GM23338 (cell line): ENCODE results near the gene METRN.

Source experiments
- CREB1 ChIP-seq: fragments of 250-450 bp; sonication (Bioruptor Pico); IDR thresholded peaks from 2 replicates; pipeline ENCODE4 v1.5.0; 2020; ENCODE audit warnings: low read depth, mild to moderate bottlenecking, moderate library complexity
- EZH2 ChIP-seq: fragments of 200-600 bp; sonication (generic); IDR thresholded peaks from one replicate; pipeline ENCODE4 v1.8.0; 2017; ENCODE audit warnings: antibody characterized with exemption, mild to moderate bottlenecking, low read depth; ENCODE audit not compliant: unreplicated experiment
- EZH2phosphoT487 ChIP-seq: fragments of 200-600 bp; sonication (generic); IDR thresholded peaks from one replicate; pipeline ENCODE4 v1.8.1; 2018; ENCODE audit warnings: antibody characterized with exemption; ENCODE audit not compliant: unreplicated experiment
- JUNB ChIP-seq: IDR thresholded peaks from one replicate; pipeline ENCODE4 v1.6.1; 2016; ENCODE audit warnings: antibody characterized with exemption; ENCODE audit not compliant: unreplicated experiment
- POLR2AphosphoS5 ChIP-seq: IDR thresholded peaks from 2 replicates; pipeline ENCODE4 v1.6.1; 2016; ENCODE audit warnings: antibody characterized with exemption, low read depth
- REST ChIP-seq: IDR thresholded peaks from one replicate; pipeline ENCODE4 v1.6.1; 2018; ENCODE audit warnings: antibody characterized with exemption; ENCODE audit not compliant: unreplicated experiment
- TF ChIP-seq, protein P1 (sequence below), 2 experiments: fragments of 200-600 bp in 1 of 2; sonication (generic) in 1 of 2; conservative IDR thresholded peaks; 2 replicates each; pipeline versions ENCODE4 v1.5.1 to v1.6.1; 2016 to 2017; ENCODE audit warnings: antibody characterized with exemption in 2 of 2, low read depth in 2 of 2, mild to moderate bottlenecking in 2 of 2, moderate library complexity in 1 of 2
- TF ChIP-seq, protein P2 (sequence below): fragments of 250-450 bp; sonication (Bioruptor Pico); IDR thresholded peaks from 2 replicates; pipeline ENCODE4 v1.5.0; 2020; ENCODE audit warnings: mild to moderate bottlenecking, moderate library complexity

DNA sequence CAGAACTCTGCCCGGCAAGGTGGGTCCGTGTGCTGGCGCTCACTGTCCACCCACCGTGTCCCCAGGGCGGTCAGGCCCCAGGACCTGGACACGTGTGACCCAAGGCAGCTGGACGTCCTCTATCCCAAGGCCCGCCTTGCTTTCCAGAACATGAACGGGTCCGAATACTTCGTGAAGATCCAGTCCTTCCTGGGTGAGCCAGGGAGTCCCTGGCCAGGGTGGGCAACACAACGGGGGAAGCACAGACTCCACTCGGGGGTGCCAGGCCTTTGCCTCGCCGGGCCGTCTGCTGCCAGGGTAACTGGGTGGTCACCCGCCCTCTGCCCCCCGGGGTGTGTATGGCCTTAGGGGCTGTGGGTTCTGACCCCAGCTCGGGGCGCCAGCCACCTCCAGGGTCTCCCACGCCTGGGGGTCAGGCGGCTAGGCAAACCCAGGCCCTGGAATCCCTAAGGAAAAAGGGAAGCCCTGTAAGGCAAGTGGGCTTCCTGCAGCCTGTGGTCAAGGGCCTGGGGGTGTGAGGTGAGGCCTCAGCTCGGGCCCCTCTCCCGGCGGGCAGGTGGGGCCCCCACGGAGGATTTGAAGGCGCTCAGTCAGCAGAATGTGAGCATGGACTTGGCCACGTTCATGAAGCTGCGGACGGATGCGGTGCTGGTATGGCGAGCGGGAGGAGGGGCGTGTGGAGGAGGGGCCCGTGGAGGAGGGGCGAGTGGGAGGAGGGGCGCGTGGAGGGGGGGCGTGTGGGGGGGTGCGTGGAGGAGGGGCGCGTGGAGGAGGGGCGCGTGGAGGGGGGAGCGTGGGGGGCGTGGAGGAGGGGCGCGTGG lies 52.1 kb downstream of the METRN start:
- no peak for TF ChIP-seq CREB1 (CRISPR knock-in tag)
- TF ChIP-seq, protein P1, sequence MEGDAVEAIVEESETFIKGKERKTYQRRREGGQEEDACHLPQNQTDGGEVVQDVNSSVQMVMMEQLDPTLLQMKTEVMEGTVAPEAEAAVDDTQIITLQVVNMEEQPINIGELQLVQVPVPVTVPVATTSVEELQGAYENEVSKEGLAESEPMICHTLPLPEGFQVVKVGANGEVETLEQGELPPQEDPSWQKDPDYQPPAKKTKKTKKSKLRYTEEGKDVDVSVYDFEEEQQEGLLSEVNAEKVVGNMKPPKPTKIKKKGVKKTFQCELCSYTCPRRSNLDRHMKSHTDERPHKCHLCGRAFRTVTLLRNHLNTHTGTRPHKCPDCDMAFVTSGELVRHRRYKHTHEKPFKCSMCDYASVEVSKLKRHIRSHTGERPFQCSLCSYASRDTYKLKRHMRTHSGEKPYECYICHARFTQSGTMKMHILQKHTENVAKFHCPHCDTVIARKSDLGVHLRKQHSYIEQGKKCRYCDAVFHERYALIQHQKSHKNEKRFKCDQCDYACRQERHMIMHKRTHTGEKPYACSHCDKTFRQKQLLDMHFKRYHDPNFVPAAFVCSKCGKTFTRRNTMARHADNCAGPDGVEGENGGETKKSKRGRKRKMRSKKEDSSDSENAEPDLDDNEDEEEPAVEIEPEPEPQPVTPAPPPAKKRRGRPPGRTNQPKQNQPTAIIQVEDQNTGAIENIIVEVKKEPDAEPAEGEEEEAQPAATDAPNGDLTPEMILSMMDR (conservative IDR thresholded peaks at IDR 0.05; ENCODE audit: low read depth in 2 of 2): no peak
- no peak for TF ChIP-seq REST
- TF ChIP-seq POLR2AphosphoS5: no peak
- TF ChIP-seq EZH2: no peak
- TF ChIP-seq EZH2phosphoT487: no peak
- TF ChIP-seq, protein P2, sequence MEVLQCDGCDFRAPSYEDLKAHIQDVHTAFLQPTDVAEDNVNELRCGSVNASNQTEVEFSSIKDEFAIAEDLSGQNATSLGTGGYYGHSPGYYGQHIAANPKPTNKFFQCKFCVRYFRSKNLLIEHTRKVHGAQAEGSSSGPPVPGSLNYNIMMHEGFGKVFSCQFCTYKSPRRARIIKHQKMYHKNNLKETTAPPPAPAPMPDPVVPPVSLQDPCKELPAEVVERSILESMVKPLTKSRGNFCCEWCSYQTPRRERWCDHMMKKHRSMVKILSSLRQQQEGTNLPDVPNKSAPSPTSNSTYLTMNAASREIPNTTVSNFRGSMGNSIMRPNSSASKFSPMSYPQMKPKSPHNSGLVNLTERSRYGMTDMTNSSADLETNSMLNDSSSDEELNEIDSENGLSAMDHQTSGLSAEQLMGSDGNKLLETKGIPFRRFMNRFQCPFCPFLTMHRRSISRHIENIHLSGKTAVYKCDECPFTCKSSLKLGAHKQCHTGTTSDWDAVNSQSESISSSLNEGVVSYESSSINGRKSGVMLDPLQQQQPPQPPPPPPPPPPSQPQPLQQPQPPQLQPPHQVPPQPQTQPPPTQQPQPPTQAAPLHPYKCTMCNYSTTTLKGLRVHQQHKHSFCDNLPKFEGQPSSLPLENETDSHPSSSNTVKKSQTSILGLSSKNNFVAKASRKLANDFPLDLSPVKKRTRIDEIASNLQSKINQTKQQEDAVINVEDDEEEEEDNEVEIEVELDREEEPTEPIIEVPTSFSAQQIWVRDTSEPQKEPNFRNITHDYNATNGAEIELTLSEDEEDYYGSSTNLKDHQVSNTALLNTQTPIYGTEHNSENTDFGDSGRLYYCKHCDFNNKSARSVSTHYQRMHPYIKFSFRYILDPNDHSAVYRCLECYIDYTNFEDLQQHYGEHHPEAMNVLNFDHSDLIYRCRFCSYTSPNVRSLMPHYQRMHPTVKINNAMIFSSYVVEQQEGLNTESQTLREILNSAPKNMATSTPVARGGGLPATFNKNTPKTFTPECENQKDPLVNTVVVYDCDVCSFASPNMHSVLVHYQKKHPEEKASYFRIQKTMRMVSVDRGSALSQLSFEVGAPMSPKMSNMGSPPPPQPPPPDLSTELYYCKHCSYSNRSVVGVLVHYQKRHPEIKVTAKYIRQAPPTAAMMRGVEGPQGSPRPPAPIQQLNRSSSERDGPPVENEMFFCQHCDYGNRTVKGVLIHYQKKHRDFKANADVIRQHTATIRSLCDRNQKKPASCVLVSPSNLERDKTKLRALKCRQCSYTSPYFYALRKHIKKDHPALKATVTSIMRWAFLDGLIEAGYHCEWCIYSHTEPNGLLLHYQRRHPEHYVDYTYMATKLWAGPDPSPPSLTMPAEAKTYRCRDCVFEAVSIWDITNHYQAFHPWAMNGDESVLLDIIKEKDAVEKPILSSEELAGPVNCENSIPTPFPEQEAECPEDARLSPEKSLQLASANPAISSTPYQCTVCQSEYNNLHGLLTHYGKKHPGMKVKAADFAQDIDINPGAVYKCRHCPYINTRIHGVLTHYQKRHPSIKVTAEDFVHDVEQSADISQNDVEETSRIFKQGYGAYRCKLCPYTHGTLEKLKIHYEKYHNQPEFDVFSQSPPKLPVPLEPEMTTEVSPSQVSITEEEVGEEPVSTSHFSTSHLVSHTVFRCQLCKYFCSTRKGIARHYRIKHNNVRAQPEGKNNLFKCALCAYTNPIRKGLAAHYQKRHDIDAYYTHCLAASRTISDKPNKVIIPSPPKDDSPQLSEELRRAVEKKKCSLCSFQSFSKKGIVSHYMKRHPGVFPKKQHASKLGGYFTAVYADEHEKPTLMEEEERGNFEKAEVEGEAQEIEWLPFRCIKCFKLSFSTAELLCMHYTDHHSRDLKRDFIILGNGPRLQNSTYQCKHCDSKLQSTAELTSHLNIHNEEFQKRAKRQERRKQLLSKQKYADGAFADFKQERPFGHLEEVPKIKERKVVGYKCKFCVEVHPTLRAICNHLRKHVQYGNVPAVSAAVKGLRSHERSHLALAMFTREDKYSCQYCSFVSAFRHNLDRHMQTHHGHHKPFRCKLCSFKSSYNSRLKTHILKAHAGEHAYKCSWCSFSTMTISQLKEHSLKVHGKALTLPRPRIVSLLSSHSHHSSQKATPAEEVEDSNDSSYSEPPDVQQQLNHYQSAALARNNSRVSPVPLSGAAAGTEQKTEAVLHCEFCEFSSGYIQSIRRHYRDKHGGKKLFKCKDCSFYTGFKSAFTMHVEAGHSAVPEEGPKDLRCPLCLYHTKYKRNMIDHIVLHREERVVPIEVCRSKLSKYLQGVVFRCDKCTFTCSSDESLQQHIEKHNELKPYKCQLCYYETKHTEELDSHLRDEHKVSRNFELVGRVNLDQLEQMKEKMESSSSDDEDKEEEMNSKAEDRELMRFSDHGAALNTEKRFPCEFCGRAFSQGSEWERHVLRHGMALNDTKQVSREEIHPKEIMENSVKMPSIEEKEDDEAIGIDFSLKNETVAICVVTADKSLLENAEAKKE (CRISPR knock-in tag): no peak
- TF ChIP-seq JUNB: no peak
